HG03521 (cell line): Measurements from ENCODE around the gene PIP5K1C.

Experiments used
- ATAC-seq: cut with Tn5 transposase; IDR thresholded peaks from one replicate; pipeline ENCODE4 v1.9.1; 2021; ENCODE audit warnings: mild to moderate bottlenecking, moderate library complexity; ENCODE audit not compliant: unreplicated experiment

The PIP5K1C gene

DNA sequence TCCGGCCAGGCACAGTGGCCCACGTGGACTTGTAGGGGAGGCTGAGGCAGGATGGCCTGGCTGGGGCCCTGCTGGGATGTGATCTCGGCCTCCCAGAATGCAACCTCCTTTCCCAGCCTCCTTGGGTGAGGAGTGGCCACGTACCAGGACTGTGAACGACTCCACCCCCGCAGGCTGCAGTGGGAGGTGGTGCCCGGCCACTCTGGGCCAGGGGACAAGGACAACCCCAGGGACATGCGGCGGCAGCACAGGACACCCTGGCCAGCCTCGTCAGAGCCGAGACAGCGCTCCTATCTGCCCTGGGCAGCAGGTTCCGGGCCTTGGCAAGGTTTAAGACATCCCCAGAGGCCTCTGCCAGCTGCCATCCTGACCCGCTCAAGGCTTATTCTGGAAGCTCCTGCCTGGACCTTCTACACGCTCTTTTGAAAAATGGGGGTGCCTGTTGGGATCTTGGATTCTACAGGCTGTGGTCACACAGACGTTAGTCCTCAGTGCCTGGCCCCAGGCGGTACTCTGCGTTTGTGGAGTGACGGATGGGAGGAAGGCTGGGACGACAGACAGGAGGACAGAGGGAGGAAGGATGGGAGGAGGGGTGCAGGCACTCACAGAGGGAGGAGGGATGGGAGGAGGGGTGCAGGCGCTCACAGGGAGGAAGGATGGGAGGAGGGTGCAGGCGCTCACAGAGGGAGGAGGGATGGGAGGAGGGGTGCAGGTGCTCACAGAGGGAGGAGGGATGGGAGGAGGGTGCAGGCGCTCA lies 53.8 kb downstream of the PIP5K1C start:
- no peak for ATAC-seq

- ATAC-seq: no peak
Observed at GRCh38 chr19:3645726-3646125, 54.5 kb downstream of the PIP5K1C start.

GRCh38 chr19:3645067-3645396 lies 55.2 kb downstream of the PIP5K1C start:
- ATAC-seq: no peak

- no peak for ATAC-seq
Observed at GRCh38 chr19:3644351-3645066, 55.8 kb downstream of the PIP5K1C start.

- no peak for ATAC-seq
Observed at GRCh38 chr19:3643674-3644313, 56.5 kb downstream of the PIP5K1C start.

DNA sequence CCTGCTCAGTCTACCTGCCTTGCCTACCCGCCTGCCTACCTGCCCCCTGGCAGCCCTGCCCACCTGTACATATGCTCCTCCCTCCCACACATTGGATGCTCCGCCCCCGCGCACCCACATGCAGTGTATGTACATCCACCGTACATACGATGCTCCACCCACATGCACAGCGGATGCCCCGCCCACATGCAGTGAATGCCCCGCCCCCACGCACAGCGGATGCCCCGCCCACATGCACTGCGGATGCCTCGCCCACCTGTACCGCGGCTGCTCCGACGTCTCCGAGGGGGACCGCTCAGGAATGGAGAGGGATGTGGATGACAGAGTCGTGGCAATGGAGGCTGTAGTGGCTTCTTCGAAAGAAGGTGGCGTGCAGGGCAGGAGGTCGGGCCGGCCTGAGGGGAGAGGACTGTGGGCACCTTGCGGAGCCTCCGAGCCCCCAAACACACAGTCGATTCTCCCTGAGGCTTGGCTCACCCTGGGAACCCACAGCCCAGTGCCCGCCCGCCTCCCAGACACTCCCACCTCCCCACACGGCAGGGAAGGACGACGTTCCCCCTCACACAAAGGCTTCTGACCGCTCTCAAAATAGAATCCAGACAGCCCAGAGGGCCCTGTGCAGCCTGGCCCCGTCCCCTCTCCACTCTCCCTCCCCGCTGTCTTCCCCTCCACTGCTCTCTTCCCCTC lies 57.1 kb downstream of the PIP5K1C start:
- ATAC-seq: no peak

DNA sequence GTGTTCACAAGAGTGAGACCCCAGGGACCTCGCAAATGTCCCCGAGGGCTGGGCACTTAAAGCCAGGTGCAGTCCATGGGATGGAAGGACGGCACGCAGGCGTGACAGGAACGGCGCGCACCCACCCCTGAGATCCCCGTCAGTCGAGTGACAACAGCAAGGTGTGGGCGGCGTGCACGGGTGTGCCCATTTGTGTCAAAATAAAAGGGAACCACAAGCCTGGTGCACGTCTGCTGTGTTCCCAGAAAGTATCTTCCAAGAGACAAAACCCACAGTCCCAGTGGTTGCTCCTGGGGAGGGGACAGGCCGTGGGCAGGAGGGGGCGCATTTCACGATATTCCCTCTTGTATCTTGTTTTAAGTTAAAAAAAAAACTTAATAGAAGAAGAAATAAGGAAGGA lies 58.0 kb downstream of the PIP5K1C start:
- no peak for ATAC-seq

GRCh38 chr19:3641515-3642269 lies 58.6 kb downstream of the PIP5K1C start:
- no peak for ATAC-seq

DNA sequence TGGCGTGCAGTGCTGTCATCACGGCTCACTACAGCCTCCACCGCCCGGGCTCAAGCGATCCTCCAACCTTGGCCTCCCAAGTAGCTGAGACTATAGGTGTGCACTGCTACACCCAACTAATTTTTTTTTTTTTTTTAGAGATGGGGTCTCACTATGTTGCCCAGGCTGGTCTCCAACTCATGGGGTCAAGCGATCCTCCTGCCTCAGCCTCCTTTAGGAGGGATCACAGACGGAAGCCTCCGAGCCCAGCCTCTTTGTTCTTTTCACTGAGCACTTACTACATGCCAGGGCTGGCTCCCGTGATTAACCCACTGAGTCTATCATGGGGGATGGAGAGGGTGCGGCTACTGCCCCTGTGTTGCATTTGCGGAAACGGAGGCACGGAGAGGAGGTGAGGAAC lies 60.8 kb downstream of the PIP5K1C start:
- no peak for ATAC-seq

DNA sequence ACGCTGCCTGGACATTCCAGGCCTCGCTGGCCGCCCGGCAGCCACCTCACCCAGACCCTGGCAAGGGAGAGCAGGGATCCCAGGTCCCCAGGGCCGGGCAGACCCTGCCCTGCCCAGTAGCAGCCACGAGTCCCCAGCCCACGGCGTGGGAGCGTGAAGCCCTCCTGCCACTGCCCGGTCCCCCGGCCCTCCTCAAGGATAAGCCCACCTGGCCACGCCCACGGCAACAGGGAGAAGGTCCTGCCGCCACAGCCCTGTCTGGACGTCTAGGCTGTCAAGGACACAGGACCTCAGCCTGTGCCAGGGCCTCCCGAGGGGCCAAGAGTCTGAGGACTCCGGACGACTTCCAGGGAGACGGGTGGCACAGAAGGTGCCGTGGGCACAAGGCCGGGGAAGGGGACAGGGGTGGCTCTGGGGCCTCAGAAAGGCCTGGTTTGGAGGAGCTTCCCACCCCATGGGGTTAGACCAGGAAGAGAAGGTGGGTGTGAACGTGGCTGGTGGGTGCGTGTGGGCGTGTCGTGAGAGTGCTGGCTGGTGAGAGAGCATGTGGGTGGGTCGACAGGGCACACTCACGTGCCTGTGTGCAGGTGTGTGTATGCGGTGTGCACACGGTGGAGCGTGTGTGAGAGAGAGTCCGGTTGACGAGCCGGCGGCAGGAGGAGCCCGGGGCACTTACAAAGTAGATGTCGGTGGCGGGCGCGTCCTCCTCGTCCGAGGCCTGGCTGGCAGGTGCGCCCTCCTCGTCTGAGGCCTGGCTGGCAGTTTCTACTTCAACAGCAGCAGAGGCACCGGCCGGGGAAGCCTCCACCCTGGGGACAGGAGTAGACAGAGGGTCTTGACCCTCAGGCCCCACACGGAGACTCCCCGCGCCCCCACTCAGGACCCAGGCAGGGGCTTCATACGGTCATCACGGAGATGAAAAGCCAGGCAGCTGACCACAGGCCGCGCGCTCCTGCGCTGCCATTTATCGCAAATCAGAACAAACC lies 61.8 kb downstream of the PIP5K1C start:
- no peak for ATAC-seq

- no peak for ATAC-seq
Observed at GRCh38 chr19:3637621-3638020, 62.6 kb downstream of the PIP5K1C start.

- ATAC-seq: no peak
Observed at GRCh38 chr19:3636962-3637361, 63.3 kb downstream of the PIP5K1C start.

GRCh38 chr19:3636506-3636905 lies 63.8 kb downstream of the PIP5K1C start:
- no peak for ATAC-seq

DNA sequence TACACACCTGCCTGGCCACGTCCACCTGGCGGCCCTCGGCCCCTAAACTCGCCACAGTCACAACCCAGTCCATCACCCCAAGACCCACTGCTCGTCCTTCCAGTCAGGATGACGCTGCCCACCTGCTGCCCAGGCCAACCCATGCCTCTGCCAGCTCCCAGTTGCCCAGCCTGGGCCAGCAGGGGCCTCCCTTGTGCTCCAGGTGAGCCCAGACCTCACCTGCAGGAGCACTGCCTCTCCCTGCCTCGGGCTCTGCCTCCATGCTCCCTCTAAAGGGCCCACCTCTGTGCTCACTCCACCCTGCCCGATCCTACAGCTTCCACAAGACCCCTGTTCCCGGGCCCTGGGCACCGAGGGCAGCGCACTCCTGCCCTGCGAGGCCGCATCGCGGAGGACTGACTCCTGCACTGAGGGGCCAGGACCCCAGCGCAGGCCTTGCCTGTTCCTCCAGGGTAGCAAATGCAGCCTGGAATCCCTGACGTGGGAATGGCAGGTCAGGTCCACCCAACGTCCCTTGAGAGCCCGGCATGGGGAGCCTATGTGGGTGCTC lies 65.7 kb downstream of the PIP5K1C start:
- ATAC-seq: no peak

- no peak for ATAC-seq
Observed at GRCh38 chr19:3633559-3633988, 66.7 kb downstream of the PIP5K1C start.

- no peak for ATAC-seq
Observed at GRCh38 chr19:3632739-3633558, 67.3 kb downstream of the PIP5K1C start.

- ATAC-seq: no peak
Observed at GRCh38 chr19:3632098-3632497, 68.2 kb downstream of the PIP5K1C start.

GRCh38 chr19:3631053-3631861 lies 69.0 kb downstream of the PIP5K1C start:
- ATAC-seq: no peak
